Inflammatory macrophage treated with lipopolysaccharide for 4 hours (primary cell): ENCODE measurements around the gene SARS1.

ENCODE experiments used
- DNase-seq: peaks from one replicate; pipeline ENCODE4 v3.0.0-alpha.2; 2020

The SARS1 gene

DNA sequence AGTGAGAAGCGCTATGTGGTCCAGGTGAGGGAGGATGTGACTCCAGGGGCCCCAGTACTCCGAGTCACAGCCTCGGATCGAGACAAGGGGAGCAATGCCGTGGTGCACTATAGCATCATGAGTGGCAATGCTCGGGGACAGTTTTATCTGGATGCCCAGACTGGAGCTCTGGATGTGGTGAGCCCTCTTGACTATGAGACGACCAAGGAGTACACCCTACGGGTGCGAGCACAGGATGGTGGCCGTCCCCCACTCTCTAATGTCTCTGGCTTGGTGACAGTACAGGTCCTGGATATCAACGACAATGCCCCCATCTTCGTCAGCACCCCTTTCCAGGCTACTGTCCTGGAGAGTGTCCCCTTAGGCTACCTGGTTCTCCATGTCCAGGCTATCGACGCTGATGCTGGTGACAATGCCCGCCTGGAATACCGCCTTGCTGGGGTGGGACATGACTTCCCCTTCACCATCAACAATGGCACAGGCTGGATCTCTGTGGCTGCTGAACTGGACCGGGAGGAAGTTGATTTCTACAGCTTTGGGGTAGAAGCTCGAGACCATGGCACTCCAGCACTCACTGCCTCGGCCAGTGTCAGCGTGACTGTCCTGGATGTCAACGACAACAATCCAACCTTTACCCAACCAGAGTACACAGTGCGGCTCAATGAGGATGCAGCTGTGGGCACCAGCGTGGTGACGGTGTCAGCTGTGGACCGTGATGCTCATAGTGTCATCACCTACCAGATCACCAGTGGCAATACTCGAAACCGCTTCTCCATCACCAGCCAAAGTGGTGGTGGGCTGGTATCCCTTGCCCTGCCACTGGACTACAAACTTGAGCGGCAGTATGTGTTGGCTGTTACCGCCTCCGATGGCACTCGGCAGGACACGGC, 37.8 kb downstream of the SARS1 start:
- no peak for DNase-seq

DNA sequence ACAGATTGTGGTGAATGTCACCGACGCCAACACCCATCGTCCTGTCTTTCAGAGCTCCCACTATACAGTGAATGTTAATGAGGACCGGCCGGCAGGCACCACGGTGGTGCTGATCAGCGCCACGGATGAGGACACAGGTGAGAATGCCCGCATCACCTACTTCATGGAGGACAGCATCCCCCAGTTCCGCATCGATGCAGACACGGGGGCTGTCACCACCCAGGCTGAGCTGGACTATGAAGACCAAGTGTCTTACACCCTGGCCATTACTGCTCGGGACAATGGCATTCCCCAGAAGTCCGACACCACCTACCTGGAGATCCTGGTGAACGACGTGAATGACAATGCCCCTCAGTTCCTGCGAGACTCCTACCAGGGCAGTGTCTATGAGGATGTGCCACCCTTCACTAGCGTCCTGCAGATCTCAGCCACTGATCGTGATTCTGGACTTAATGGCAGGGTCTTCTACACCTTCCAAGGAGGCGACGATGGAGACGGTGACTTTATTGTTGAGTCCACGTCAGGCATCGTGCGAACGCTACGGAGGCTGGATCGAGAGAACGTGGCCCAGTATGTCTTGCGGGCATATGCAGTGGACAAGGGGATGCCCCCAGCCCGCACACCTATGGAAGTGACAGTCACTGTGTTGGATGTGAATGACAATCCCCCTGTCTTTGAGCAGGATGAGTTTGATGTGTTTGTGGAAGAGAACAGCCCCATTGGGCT, 38.6 kb downstream of the SARS1 start:
- DNase-seq, result no peak

DNA sequence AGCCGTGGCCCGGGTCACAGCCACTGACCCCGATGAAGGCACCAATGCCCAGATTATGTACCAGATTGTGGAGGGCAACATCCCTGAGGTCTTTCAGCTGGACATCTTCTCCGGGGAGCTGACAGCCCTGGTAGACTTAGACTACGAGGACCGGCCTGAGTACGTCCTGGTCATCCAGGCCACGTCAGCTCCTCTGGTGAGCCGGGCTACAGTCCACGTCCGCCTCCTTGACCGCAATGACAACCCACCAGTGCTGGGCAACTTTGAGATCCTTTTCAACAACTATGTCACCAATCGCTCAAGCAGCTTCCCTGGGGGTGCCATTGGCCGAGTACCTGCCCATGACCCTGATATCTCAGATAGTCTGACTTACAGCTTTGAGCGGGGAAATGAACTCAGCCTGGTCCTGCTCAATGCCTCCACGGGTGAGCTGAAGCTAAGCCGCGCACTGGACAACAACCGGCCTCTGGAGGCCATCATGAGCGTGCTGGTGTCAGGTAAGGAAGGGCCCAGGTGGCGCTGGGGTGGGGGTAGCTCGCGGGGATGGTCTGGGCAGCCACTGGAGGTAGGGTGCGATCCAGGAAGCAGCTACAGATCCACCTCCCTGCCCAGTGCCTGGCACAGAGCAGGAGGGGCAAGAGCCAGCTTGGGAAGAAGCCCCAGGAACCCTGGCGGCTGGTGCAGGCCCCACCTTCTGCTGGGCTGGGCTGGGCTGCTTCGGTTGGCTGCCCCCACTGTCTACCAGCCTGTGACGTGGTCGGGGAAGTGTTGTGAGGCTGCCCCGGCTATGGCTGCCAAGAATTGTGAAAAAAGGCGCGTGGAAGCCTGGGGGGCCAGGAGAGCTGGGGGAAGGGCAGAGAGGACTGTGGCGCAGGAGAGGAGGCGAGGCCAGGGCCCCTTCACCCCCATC, 39.4 kb downstream of the SARS1 start:
- no peak for DNase-seq

DNA sequence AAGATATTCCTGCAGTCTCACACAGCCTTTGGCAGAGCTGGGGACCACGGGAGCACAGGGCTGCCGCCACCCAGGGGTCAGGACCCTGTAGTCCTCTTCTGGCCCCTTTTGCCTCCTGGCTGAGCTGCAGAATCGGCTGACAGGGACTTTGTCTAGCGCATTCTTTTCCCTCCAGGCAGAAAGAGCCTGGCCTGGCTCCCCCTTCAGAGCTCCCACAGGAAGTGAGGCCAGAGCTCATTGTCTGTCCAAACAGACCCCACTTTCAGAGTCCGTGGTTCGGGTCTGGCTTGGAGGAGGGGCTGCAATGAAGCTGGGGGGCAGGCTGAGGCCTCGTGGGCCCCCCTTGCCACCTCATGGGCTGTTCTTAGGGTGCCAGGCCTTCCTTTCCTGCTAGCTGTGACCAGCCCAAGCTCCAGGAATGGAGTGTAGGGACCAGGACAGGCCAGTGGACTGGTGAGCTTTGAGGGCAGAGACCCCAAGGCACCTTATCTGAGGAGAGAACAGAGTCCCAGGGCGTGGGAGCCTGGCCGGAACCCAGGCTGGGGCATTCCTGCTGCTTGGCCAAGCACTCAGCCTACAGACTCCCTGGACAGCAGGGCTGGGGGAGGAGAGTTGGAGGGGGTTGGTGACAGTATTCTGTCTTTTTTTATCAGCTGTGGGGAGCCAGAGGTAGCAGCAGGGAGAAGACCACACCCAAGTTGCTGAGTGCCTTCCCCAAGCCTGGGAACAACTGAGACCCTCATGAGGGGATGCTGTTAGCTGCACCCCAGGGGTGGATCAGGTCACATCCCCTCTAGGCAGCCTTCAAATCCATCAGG, 40.3 kb downstream of the SARS1 start:
- no peak for DNase-seq

DNA sequence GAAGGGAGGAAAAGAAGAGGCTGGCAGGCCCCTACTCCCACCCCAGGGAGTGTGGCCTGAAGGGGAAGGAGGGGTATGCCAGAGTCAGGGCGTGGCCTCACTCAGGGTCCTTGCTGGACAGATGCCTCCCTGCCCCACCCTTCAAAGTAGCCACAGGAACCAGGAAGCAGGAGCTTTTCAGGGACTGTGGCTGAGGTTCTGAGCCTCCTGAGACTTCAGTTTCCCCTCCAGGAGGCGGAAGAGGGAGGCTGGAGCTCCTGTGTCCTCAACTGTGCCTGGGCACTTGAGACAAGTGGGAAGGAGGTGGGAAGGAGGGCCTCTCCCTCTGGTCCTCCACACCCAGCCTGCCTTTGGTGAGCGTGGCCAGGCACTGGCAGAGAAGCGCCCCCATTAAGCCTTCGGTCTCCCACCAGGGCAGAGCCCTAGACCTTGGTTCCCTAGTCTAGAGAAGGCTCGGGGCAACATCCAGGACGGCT, 40.9 kb downstream of the SARS1 start:
- no peak for DNase-seq

DNA sequence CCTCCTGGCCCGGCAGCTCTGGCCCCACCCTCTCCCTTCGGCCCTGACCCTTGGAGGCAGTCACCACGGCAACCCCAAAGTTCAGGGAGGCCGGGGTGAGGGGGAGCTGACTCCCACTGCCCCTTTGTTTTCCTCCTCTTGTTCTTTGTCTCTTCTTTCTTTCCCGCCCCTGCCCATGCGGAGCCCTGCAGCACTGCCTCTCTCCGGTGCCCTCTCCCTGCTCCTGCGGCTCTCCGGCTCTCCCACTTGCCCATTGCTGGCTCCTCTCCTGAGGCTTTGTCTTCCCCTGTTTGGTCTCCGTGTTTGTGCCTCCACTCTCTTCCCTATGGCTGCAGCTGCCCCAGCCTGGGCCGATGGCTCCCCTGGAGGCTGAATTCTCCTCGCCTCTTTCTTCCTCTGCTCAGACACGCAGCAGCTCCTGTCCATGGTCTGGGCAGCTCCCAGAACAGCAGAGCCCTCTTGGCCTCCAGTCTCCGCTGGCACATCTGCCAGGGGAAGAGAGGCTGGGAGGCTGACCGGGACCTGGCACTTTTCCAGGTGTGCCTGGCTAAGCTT, 41.5 kb downstream of the SARS1 start:
- no peak for DNase-seq

DNA sequence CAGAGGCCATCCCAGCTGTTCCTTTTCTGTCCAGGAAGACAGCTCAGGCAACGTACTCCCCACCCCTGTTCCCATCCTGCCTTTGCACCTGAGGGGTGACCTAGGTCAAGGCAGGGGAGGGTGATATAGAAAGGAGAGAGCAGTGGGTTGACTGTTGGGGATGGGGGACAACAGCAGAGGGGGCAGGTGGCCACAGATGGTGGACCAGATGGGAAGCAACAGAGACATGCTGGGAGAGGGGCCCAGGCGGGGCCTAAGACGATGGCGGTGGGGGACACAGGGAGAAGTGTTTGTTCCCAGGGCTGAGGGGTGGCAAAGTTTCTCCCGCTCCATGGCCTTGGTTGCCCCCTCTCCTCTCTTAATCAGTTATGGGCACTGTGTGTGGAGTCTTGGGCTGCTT, 42.0 kb downstream of the SARS1 start:
- no peak for DNase-seq

DNA sequence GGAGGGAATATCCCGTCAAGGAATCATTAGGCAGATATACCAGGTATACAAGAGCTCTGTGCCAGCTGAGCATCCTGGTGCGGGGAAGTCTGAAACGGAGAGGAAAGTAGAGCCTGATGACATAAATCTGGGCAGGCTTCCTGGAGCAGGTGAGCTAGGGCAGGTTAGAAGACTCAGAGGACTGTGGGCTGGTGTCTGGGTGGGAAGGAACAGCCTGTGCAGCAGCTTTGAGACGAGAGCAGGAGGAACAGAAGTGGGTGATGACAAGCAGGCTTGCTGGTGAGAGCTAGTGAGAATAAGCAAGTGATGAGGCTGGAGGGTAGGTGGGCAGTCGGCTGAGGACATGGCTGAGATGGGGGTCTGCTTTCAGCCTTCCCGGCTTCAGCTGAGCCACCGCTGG, 42.4 kb downstream of the SARS1 start:
- no peak for DNase-seq

DNA sequence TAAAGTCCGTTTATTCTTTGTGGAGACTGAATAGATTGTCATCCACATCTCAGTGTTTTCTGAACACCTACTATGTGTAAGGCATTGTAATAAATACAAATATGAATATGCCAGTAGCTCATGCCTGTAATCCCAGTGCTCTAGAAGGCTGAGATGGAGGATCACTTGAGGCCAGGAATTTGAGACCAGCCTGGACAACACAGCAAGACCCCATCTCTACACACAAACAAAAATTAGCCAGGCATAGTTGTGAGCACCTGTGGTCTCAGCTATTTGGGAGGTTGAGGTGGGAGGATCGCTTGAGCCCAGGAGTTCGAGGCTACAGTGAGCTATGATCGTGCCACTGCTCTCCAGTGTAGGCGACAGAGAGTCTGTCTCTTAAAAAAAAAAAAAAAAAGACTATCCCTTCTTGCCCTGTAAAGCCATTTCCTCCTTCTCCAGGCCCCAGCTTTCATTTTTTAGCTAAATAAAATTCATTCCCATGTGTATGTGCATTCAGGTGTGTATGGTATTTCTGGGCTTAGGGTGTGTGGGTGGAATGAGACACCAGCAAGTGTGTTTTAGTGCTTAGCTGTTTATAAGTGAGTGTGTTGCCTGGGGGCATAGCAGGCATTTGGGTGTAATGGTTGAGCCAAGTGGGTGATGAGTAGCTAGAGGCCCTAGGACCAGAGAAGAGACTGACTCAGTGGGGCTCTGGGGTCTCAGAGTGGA, 43.4 kb downstream of the SARS1 start:
- DNase-seq, result no peak

DNA sequence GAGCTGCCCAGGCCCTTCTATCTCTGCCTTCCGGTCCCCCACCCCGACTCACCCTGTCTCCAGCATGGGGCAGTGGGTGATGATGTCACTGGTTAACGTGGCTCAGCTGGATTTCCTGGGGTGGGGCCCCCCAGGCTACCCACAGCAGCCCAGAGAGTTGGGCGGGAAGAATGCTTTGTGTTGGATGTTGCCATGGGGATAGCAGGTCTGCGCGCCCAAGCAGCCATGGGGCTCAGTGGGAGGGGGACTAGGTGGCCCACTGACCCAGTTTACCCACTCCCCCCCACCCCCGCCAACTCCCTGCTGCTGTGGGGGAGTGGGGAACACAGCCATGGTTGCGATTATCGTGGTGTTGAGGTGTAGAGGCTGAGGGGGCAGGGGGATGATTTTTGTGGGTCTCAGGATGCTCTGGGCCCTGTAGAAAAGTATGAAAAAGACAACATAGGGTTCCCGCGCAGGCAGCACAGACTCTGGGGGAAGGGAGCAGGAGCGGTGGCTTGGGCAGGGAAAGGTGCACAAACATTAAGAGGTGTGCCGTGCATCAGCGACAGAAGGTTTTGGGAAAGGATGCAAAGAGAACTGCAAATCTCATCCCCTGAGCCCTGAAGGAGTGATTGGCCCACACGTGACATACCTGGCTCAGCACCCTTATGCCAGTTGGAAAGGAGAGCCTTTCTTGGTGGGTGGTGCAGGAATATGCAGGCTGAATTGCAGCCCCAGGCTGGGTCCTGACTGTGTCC, 44.1 kb downstream of the SARS1 start:
- DNase-seq, result no peak

DNA sequence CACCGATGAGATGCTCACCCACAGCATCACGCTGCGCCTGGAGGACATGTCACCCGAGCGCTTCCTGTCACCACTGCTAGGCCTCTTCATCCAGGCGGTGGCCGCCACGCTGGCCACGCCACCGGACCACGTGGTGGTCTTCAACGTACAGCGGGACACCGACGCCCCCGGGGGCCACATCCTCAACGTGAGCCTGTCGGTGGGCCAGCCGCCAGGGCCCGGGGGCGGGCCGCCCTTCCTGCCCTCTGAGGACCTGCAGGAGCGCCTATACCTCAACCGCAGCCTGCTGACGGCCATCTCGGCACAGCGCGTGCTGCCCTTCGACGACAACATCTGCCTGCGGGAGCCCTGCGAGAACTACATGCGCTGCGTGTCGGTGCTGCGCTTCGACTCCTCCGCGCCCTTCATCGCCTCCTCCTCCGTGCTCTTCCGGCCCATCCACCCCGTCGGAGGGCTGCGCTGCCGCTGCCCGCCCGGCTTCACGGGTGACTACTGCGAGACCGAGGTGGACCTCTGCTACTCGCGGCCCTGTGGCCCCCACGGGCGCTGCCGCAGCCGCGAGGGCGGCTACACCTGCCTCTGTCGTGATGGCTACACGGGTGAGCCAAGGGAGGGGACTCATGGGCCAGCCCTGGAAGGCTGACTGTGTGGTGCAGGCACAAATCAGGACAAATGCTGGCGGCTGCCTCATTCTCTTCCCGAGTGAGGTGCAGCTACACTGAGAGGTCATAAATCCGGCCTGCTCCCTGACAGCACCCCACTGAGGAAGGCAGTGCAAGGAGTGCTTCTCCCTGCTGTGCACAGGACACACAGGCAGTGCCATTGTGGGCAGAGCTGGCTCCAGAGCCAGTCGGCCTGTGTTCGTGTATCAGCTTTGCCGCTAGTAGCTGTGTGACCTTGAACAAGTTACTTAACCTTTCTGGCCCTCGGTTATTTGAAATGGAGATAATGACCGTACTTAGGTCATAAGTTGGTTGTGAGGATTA, 45.1 kb downstream of the SARS1 start:
- no peak for DNase-seq

DNA sequence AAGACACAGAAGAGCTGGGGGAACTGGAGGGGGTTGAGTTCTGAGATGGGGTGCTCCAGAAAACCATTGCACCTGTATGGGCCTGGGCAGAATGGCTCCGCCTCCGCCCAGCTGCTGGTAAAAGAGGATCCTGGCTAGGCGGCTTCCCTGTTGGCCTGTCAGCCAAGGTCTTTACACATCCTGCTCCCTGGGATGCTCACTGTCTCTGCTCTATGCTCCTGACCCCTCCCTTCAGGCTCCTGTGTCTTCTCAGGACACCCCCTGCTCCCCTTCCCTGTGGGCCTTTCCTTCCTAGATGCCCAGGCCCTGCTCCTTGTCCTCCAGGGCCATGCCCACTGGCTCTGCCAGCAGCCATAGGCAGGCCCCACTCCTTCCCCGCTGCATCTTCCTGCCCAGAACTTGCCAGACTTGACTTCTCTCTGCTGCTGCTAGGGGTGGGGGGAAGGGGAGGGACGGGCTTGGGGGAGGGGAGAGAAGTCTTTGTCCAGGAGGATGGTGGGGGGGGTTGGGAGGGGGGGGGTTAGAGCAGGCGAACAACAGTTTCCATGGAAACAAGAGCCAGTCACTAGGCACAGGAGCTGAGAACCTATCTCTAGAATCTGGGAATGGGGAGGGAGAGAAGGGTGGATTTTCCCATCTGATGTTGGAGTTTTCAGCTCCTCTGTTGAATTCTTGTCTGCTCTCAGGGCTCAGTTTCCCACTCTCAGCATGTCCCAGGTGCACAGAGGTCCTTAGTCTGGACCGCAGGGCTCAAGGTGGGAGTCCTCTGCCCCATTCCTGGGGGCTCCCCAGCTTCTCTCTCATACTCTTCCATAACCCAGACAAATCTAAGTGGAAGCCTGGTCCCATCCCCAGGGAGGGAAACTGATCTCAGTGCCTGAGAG, 46.2 kb downstream of the SARS1 start:
- no peak for DNase-seq

DNA sequence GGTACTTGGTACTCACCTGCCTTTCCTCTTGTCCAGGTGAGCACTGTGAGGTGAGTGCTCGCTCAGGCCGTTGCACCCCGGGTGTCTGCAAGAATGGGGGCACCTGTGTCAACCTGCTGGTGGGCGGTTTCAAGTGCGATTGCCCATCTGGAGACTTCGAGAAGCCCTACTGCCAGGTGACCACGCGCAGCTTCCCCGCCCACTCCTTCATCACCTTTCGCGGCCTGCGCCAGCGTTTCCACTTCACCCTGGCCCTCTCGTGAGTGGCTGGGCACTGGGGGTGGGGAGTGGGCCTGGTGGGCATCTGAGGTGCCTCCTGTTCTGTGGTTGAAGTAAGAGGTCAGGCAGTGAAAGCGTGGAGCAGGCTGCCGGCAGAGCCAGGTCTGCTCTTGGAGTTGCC, 47.3 kb downstream of the SARS1 start:
- DNase-seq, result no peak

DNA sequence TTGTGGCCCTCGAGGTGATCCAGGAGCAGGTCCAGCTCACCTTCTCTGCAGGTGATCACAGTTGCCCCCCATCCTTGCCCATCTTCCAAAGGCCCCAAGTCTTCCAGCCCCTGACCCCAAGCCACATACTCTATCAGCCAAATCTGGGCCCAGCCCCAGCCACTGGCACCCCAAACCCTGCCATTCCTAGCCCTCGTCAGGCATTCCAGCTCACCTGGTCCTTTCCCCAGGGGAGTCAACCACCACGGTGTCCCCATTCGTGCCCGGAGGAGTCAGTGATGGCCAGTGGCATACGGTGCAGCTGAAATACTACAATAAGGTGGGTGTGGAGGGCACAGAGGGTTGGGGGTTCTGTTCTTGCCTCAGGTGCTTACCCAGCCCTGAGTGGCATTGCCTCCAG, 47.9 kb downstream of the SARS1 start:
- no peak for DNase-seq

DNA sequence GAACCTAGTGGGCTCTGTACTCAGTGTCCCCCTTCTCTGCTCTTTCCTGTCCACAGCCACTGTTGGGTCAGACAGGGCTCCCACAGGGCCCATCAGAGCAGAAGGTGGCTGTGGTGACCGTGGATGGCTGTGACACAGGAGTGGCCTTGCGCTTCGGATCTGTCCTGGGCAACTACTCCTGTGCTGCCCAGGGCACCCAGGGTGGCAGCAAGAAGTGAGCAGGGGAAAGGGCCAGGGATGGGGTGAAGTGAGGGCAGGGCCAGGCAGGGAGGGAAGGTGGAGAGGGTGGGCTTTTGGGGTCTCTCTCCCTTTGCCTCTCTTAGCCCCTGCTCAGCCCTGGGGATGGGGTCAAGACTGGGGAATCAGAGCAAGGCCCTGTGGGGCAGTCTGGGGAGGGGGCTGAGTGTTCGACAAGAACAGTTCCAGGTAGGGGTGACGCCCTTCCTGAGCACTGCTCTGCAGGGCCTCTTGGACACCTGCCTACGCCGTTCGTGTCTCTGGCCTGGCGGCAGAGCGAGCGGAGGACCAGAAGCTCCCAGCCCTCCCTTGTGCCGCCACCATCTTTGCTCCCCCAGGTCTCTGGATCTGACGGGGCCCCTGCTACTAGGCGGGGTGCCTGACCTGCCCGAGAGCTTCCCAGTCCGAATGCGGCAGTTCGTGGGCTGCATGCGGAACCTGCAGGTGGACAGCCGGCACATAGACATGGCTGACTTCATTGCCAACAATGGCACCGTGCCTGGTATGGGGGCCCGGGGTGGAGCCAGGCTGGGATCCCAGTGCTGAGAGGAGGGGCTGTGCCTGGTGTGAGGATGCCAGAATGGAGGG, 48.7 kb downstream of the SARS1 start:
- no peak for DNase-seq

DNA sequence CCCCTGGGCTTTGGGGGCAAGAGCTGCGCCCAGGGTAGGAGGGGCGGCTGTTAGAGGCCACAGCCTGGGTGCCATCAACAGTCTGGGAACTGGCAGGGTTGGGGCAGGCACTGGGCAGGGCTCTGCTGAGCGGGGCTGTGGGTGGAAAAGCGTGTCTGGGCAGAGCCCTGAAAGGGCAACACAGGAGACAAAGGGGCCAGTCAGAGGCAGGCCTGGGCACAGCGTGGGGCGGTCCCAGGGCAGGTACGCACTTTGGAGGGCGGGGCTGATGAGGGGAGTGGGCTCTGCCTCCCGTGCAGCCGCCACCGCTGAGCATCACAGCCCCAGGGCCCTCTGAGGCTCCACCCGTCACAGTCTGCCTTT, 49.5 kb downstream of the SARS1 start:
- no peak for DNase-seq
